Pancreas (tissue), 10 donors: ENCODE data around the gene TET2. TPM values are rescaled to one million over a fixed set of nuclear protein-coding genes. Genes with fewer than 3 reads are reported as not detected.

Source experiments
- ATAC-seq, 4 donors: fragments of 200-7000 bp; cut with Tn5 transposase; one replicate each; pipeline versions ENCODE4 v1.8.0 to v1.9.1; 2020; ENCODE audit warnings: mild to moderate bottlenecking in 4 of 4, moderate library complexity in 4 of 4
- DNase-seq, 6 donors: peaks; one replicate each; pipeline ENCODE4 v3.0.0-alpha.2; 2020
- FAIRE-seq: peaks from 2 replicates; lab custom pipeline; 2012; peaks lifted over from hg19 to GRCh38; lab: Jason Lieb, UNC
- H3K27ac ChIP-seq, 4 donors: fragments of 200-600 bp; sonication (generic); 1 replicate in 3 of 4; 2 replicates in 1 of 4; pipeline versions ENCODE4 v1.5.0 to v1.8.0; 2020
- H3K27me3 ChIP-seq, 4 donors: fragments of 200-600 bp; one replicate each; pipeline ENCODE4 v1.8.0; 2021
- H3K36me3 ChIP-seq, 3 donors: fragments of 200-600 bp; sonication (generic) in 1 of 3; one replicate each; pipeline versions ENCODE4 v1.5.0 to v1.8.0; 2020 to 2021
- H3K4me1 ChIP-seq, 3 donors: fragments of 200-600 bp; one replicate each; pipeline ENCODE4 v1.8.0; 2021
- H3K4me3 ChIP-seq, 4 donors: fragments of 200-600 bp; sonication (generic) in 2 of 4; one replicate each; pipeline versions ENCODE4 v1.5.0 to v1.8.0; 2020 to 2021
- H3K9me3 ChIP-seq, 4 donors: fragments of 200-600 bp; one replicate each; pipeline ENCODE4 v1.8.0; 2021
- WGBS, 2 donors: extraction: QIAGEN DNeasy Blood & Tissue Kit; methylation state at CpG; one replicate each; pipeline ENCODE4 v1.1.7; 2013; 5-methylcytosine and 5-hydroxymethylcytosine counted together
- intact Hi-C, 3 donors: fragments of 100-400 bp; cut with DNase I; formaldehyde crosslinking; loops; one replicate each; pipeline versions ENCODE4 v1.11.1 to v1.14.2; 2022
- polyA plus RNA-seq, 2 donors: library from polyadenylated mRNA; stranded (reverse); fragments of 200-250 nt; gene quantifications; one replicate each; pipeline ENCODE4 v1.2.3, GENCODE V29; 2013
- total RNA-seq, 6 donors: library from RNA; stranded (reverse); fragmentation: NEBNext Ultra II Directional in 4 of 6; extraction: Animal tissue kit (Norgen Biotek cat#: 25700) in 4 of 6; gene quantifications; one replicate each; pipeline versions ENCODE4 v1.2.1 to v1.2.4, GENCODE V29; 2021 to 2023
- TF ChIP-seq, protein P1 (sequence below), 4 donors: fragments of 200-600 bp; sonication (generic) in 3 of 4; IDR thresholded peaks; one replicate each; pipeline versions ENCODE4 v1.5.0 to v1.8.0; 2021; ENCODE audit warnings: antibody characterized with exemption in 4 of 4
- donor health status: healthy with polysubstance abuse.
- donor health status: DM: no; HTN: no; CAD: no; lungs with moderate emphysema.
- donor health status: DM: no; HTN: no; CAD: no.
- donor health status: control.
- donor health status: control.
- donor health status: Bipolar disorder and iron deficiency.
- donor health status: DM: yes; HTN: yes; CAD: no.
- donor health status: DM: no; HTN: no; CAD: no.
- donor health status: DM: no; HTN: no; CAD: no.
- donor health status: DM: yes; HTN: yes; CAD: no.

The TET2 gene
- total and polyA plus RNA-seq, 8 donors: 2.5 to 16.5 (median 7.4) TPM

DNA sequence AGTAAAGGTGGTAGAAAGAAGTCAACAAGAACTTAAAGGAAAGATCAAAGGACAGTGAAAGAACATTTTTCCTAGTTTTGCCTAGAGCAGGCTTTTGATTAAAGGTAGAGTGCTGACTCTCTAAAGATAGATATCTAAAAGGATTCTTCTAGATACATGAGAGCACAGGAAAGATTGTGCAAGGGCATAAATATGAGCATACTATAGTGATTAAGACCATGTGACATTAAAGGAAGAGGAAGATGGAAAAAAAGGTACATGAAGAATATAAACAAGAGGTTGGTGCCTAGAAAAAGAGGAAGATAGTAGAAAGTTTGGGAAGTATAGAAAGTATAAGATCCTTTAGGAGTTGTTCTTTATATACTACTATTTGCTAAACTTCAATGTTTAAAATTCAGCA lies 26.1 kb upstream of the TET2 start:
- no peak for FAIRE-seq
- intact Hi-C loops: no loop called here
- TF ChIP-seq, protein P1, sequence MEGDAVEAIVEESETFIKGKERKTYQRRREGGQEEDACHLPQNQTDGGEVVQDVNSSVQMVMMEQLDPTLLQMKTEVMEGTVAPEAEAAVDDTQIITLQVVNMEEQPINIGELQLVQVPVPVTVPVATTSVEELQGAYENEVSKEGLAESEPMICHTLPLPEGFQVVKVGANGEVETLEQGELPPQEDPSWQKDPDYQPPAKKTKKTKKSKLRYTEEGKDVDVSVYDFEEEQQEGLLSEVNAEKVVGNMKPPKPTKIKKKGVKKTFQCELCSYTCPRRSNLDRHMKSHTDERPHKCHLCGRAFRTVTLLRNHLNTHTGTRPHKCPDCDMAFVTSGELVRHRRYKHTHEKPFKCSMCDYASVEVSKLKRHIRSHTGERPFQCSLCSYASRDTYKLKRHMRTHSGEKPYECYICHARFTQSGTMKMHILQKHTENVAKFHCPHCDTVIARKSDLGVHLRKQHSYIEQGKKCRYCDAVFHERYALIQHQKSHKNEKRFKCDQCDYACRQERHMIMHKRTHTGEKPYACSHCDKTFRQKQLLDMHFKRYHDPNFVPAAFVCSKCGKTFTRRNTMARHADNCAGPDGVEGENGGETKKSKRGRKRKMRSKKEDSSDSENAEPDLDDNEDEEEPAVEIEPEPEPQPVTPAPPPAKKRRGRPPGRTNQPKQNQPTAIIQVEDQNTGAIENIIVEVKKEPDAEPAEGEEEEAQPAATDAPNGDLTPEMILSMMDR (IDR thresholded peaks at IDR 0.05): no peak

DNA sequence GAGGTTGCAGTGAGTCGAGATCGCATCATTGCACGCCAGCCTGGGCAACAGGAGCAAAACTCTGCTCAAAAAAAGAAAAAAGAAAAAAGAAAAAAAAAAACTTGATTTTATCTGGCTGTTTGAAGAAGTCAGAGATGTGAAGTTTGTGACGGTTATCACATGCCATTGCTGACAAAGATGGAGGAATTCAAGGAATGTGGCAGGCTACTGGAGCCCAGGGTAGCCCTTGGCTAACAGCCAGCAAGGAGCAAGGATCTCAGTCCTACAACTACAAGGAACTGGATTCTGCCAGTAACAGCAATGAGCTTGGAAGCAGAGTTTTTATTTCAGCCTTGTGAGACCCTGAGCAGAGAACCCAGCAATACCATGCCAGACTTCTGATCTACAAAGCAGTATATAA lies 24.3 kb upstream of the TET2 start:
- Histone ChIP-seq H3K27me3 (no peaks in the 10 kb centered on the region), H3K27ac (no peak overlapping the region), H3K36me3 (no peaks in the 10 kb centered on the region), H3K9me3 (no peaks in the 10 kb centered on the region), H3K4me3 (no peak overlapping the region), H3K4me1 (no peaks in the 10 kb centered on the region)
- no peak for DNase-seq
- 78 to 82% methylated on average over 4 of the region's 4 CpGs for WGBS, 2 donors
- FAIRE-seq: no peak
- TF ChIP-seq, protein P1 (IDR thresholded peaks at IDR 0.05): no peak
- intact Hi-C loops: no loop called here
- ATAC-seq: no peak

More for the DNA sequence above, 26.1 kb upstream of the TET2 start:
- Histone ChIP-seq H3K27me3 (no peaks in the 10 kb centered on the region), H3K9me3 (no peaks in the 10 kb centered on the region), H3K4me1 (no peaks in the 10 kb centered on the region), H3K4me3 (no peak overlapping the region), H3K36me3 (no peaks in the 10 kb centered on the region), H3K27ac (no peak overlapping the region)
- ATAC-seq: peak in 1 of 4 donors; percentile 18
- no peak for DNase-seq

DNA sequence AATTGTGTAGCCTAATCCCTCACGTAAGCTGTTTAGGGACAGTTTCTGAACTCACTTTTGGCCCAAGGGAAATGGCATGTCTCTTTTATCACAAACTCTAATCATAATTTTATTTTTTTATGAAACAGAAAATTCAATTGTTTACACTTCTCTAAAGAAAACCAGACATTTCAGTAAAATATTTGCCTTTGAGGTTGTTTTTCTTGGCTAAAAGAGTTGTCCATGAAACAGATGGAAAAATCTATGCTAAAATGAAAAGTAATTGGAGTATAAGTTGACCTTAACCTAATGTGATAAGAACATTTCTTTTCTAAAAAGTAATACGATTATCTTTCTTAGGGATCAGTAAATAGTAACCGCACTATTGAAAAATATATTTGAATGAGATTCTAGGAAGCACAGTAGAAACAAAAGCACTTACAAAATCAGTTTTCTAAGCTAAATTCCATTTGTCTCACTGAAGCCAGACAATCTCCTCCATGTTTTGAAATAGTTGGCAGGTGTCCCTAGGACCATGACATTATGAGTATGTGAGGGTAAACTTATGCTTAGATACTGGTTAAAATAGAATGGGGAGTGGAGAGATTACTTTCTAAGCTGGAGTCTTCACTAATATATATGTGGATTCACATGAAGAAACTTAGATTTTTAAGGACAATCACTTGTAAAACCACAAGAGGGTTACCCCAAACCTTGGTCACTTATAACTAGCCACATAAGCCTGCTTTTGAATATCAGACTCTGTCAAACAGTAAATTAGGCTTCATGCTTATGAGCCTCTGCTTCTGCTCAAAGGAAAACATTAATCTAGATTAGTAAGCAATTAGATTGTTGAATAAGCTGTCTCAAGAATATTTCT lies 20.1 kb upstream of the TET2 start:
- no peaks in the 10 kb centered on the region for H3K9me3 ChIP-seq
- TF ChIP-seq, protein P1 (IDR thresholded peaks at IDR 0.05): no peak
- no peak overlapping the region for H3K27ac ChIP-seq
- no peaks in the 10 kb centered on the region for H3K27me3 ChIP-seq
- 45 to 46% methylated on average over 3 of the region's 3 CpGs for WGBS, 2 donors
- H3K4me3 ChIP-seq: no peak overlapping the region
- peak; percentile 5 for FAIRE-seq
- intact Hi-C loops: no loop called here
- no peaks in the 10 kb centered on the region for H3K36me3 ChIP-seq
- DNase-seq: no peak
- H3K4me1 ChIP-seq: no peaks in the 10 kb centered on the region
- no peak for ATAC-seq

- FAIRE-seq (no peak), DNase-seq (no peak), ATAC-seq (no peak)
- H3K4me3 ChIP-seq: no peak overlapping the region
- TF ChIP-seq, protein P1 (IDR thresholded peaks at IDR 0.05): no peak
- H3K9me3 ChIP-seq: no peaks in the 10 kb centered on the region
- H3K27ac ChIP-seq: no peak overlapping the region
- H3K27me3 ChIP-seq: no peaks in the 10 kb centered on the region
- intact Hi-C loops: no loop called here
- no peaks in the 10 kb centered on the region for H3K4me1 ChIP-seq
- no peaks in the 10 kb centered on the region for H3K36me3 ChIP-seq
- 71 to 76% methylated on average over 2 of the region's 2 CpGs for WGBS, 2 donors
Observed at GRCh38 chr4:105127170-105127445, 19.6 kb upstream of the TET2 start.

DNA sequence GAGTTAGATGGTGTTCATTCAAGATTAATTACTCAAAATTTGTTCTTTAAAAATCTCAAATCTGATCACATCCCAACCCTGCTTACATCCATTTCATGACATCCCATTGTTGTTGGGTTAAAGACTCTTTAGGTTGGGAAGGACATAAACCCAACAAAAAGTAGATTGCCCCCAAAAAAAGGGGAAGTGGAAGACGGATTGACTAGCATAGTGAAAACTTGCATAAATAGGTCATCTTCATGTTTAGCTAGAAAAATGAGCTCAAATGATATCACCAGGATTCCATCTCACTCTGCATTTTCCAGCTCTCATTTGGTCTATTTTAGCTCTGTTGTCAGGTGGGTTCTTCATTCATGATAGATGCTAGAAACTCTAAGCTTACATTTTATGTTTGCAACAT lies 18.5 kb upstream of the TET2 start:
- no peak overlapping the region for H3K27ac ChIP-seq
- no peaks in the 10 kb centered on the region for H3K9me3 ChIP-seq
- ATAC-seq (no peak), DNase-seq (no peak), FAIRE-seq (no peak)
- 61 to 72% methylated on average over 1 of the region's 1 CpG for WGBS, 2 donors
- TF ChIP-seq, protein P1 (IDR thresholded peaks at IDR 0.05): no peak
- no peaks in the 10 kb centered on the region for H3K36me3 ChIP-seq
- H3K27me3 ChIP-seq: no peaks in the 10 kb centered on the region
- no peak overlapping the region for H3K4me3 ChIP-seq
- intact Hi-C loops: no loop called here
- no peaks in the 10 kb centered on the region for H3K4me1 ChIP-seq
